ENCODE data around the gene ELL. TPM values are rescaled to one million over a fixed set of nuclear protein-coding genes. Genes with fewer than 3 reads are reported as not detected.
A peak's percentile ranks its signal among the peaks of the same experiment; 100 is the strongest.

The ELL gene
- total RNA-seq, 1 experiment from 2014 or later, result 18.6 TPM

DNA sequence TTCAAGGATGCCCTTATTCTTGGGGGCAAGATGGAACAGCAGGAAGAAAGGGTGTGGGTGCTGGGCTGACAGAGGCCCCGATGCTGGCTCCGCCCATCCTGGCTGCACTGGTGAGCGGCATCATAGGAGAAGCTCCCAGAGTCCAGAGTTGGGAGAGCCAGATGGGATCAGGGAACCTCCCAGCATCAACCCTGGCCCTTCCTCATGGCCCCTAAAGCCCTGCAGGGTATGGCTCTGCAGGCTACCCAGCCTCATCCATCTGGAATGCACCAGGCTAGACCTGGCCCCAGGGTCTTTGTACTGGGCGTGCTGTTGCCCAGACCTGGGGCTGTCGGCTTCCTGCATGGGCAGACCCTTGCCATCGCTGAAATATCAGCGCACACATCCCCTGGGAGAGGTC, 7.9 kb upstream of the ELL start:
- ATAC-seq (peak; percentile 36), DNase-seq (ENCODE audit: low read depth, low spot score) (no peak)
- intact Hi-C loops (cut with micrococcal nuclease; ENCODE audit: unreplicated experiment), result no loop called here
- Histone ChIP-seq H3K36me3 (ENCODE audit: control insufficient read depth, insufficient read depth, low read length) (no peaks in the 10 kb centered on the region), H3K9me3 (ENCODE audit: control insufficient read depth, insufficient read depth, low read depth, low read length) (no peaks in the 10 kb centered on the region), H3K4me1 (ENCODE audit: control insufficient read depth, insufficient read depth, low read length) (no peaks in the 10 kb centered on the region), H3K27me3 (ENCODE audit: control insufficient read depth, insufficient read depth, low read length) (no peaks in the 10 kb centered on the region), H3K27ac (ENCODE audit: low read length) (no peak overlapping the region), H3K4me3 (ENCODE audit: low read depth in 2 of 2, low read length in 2 of 2) (no peak overlapping the region)
- in situ Hi-C loops (cut with HindIII; ENCODE audit: low pct_unique_long_range_greater_than_20kb, low sequenced_read_pairs), result no loop called here
- ChIA-PET CTCF (no interaction called here), POLR2A (no interaction called here)
- no peak for TF ChIP-seq TCF7L2 (IDR thresholded peaks at IDR 0.05; ENCODE audit: low read depth, low read length)
- TF ChIP-seq SIN3A (IDR thresholded peaks at IDR 0.05; ENCODE audit: borderline replicate concordance, insufficient read depth, low read depth, low read length), result no peak
- TF ChIP-seq CTCF (IDR thresholded peaks at IDR 0.05), result no peak
- no peak for TF ChIP-seq REST (IDR thresholded peaks at IDR 0.05; ENCODE audit: insufficient read depth in 1 of 2, low read depth in 2 of 2, low read length in 1 of 2)
- TF ChIP-seq POLR2AphosphoS5 (IDR thresholded peaks at IDR 0.05; ENCODE audit: low read depth, low read length), result no peak
- BruUV-seq (replicated peaks), result no TSS peak

- ATAC-seq, result no peak
- POLR2A ChIA-PET, result no interaction called here
- Histone ChIP-seq H3K36me3 (ENCODE audit: control insufficient read depth, insufficient read depth, low read length) (no peaks in the 10 kb centered on the region; the same call in 1 of the 2 replicates), H3K9me3 (ENCODE audit: control insufficient read depth, insufficient read depth, low read depth, low read length) (no peaks in the 10 kb centered on the region), H3K27ac (ENCODE audit: low read length) (no peak overlapping the region), H3K27me3 (ENCODE audit: control insufficient read depth, insufficient read depth, low read length) (no peaks in the 10 kb centered on the region), H3K4me3 (ENCODE audit: low read depth in 2 of 2, low read length in 2 of 2) (no peak overlapping the region), H3K4me1 (ENCODE audit: control insufficient read depth, insufficient read depth, low read length) (no peaks in the 10 kb centered on the region)
- intact Hi-C loops (cut with micrococcal nuclease; ENCODE audit: unreplicated experiment), result no loop called here
- in situ Hi-C loops (cut with HindIII; ENCODE audit: low pct_unique_long_range_greater_than_20kb, low sequenced_read_pairs), result no loop called here
- no TSS peak for BruUV-seq (replicated peaks)
- TF ChIP-seq SIN3A (IDR thresholded peaks at IDR 0.05; ENCODE audit: borderline replicate concordance, insufficient read depth, low read depth, low read length) (no peak), CTCF (IDR thresholded peaks at IDR 0.05) (no peak), TCF7L2 (IDR thresholded peaks at IDR 0.05; ENCODE audit: low read depth, low read length) (no peak)
- CTCF ChIA-PET, result interaction anchor here (0.6 kb wide), 1 partner anchor 48 kb away, joined by 3 read pairs; no protein-coding TSS in a partner anchor
- no peak for DNase-seq (ENCODE audit: low read depth, low spot score)
Observed at GRCh38 chr19:18526316-18526715, 4.4 kb upstream of the ELL start.
